Hindlimb muscle (tissue), 1 donor: ENCODE measurements around the gene ANKRD6. TPM values are rescaled to one million over a fixed set of nuclear protein-coding genes. Genes with fewer than 3 reads are reported as not detected.

Source experiments
- DNase-seq: peaks from one replicate; pipeline ENCODE4 v3.0.0-alpha.2; 2013
- polyA plus RNA-seq: library from polyadenylated mRNA; unstranded; fragments of 120-200 nt; gene quantifications from one replicate; pipeline ENCODE4 v1.2.1, GENCODE V29; 2013; ENCODE audit not compliant: insufficient read length

ANKRD6 gene
- polyA plus RNA-seq, 1 donor: 7.9 TPM

- DNase-seq: no peak
Observed at GRCh38 chr6:89661559-89661958, 228.6 kb downstream of the ANKRD6 start.

GRCh38 chr6:89662659-89663223, 229.8 kb downstream of the ANKRD6 start:
- DNase-seq: no peak

- no peak for DNase-seq
Observed at GRCh38 chr6:89667872-89668556, 235.1 kb downstream of the ANKRD6 start.

GRCh38 chr6:89669002-89669401, 236.1 kb downstream of the ANKRD6 start:
- no peak for DNase-seq

GRCh38 chr6:89670935-89671565, 238.1 kb downstream of the ANKRD6 start:
- no peak for DNase-seq

- DNase-seq: no peak
Observed at GRCh38 chr6:89675949-89676748, 243.2 kb downstream of the ANKRD6 start.

GRCh38 chr6:89678531-89678930, 245.6 kb downstream of the ANKRD6 start:
- no peak for DNase-seq

GRCh38 chr6:89679215-89680120, 246.5 kb downstream of the ANKRD6 start:
- DNase-seq: no peak

GRCh38 chr6:89680150-89680549, 247.2 kb downstream of the ANKRD6 start:
- DNase-seq: no peak

GRCh38 chr6:89680551-89680950, 247.6 kb downstream of the ANKRD6 start:
- DNase-seq: no peak

GRCh38 chr6:89681983-89682564, 249.1 kb downstream of the ANKRD6 start:
- DNase-seq: no peak

GRCh38 chr6:89682991-89683390, 250.0 kb downstream of the ANKRD6 start:
- DNase-seq: no peak

Other genes with a start within 250 kb of the ANKRD6 start
- gene GABRR1, start 215.8 kb upstream of the ANKRD6 start, polyA plus RNA-seq: 1.1 TPM
- 2.0 TPM for gene GABRR2, start 117.9 kb upstream of the ANKRD6 start, polyA plus RNA-seq
- gene UBE2J1, start 80.4 kb upstream of the ANKRD6 start, polyA plus RNA-seq: 34.8 TPM
- gene RRAGD, start 20.9 kb upstream of the ANKRD6 start, polyA plus RNA-seq: 113 TPM
- gene LYRM2, start 205.6 kb downstream of the ANKRD6 start, polyA plus RNA-seq: 22.7 TPM